Activated T-helper 2 cell treated with anti-CD3 and anti-CD28 coated beads, Interferon-gamma antibody, Interleukin-2, Interleukin-4, amounts not matched to agents 10 μg/mL and 5 μg/mL and 100 μg/mL, durations not matched to agents 14 hours and 24 hours and 36 hours (primary cell): ENCODE results near the gene DEK. TPM values are rescaled to one million over a fixed set of nuclear protein-coding genes. Genes with fewer than 3 reads are reported as not detected.
"Not testable (repeated sequence)": the region's sequence is repeated elsewhere in the genome, so short reads cannot be mapped to it uniquely, and the experiment has no call there.

Experiments
- DNase-seq: peaks from one replicate; pipeline ENCODE4 v3.0.0; 2021; ENCODE audit warnings: low spot score
- H3K27ac Mint-ChIP-seq: one replicate; pipeline ENCODE4 v1.8.0; 2021; ENCODE audit warnings: mixed read lengths
- H3K27me3 Mint-ChIP-seq: one replicate; pipeline ENCODE4 v1.8.0; 2021; ENCODE audit warnings: low read depth, mixed read lengths
- H3K36me3 Mint-ChIP-seq: one replicate; pipeline ENCODE4 v1.8.0; 2021; ENCODE audit warnings: low read depth, mixed read lengths
- H3K4me1 Mint-ChIP-seq: one replicate; pipeline ENCODE4 v1.8.0; 2021; ENCODE audit warnings: low read depth, mixed read lengths
- H3K4me3 Mint-ChIP-seq: one replicate; pipeline ENCODE4 v1.8.0; 2021; ENCODE audit warnings: low read depth, mild to moderate bottlenecking, moderate library complexity, mixed read lengths
- H3K9me3 Mint-ChIP-seq: one replicate; pipeline ENCODE4 v1.8.0; 2021; ENCODE audit warnings: mixed read lengths
- intact Hi-C: fragments of 100-400 bp; cut with micrococcal nuclease; formaldehyde crosslinking; loops from one replicate; pipeline ENCODE4 v1.15.1; 2023
- total RNA-seq: library from RNA; stranded (reverse); gene quantifications from 2 replicates; pipeline ENCODE4 v1.2.3, GENCODE V29; 2022

The DEK gene
- total RNA-seq, 1 donor from 2014 or later, result 198 TPM

DNA sequence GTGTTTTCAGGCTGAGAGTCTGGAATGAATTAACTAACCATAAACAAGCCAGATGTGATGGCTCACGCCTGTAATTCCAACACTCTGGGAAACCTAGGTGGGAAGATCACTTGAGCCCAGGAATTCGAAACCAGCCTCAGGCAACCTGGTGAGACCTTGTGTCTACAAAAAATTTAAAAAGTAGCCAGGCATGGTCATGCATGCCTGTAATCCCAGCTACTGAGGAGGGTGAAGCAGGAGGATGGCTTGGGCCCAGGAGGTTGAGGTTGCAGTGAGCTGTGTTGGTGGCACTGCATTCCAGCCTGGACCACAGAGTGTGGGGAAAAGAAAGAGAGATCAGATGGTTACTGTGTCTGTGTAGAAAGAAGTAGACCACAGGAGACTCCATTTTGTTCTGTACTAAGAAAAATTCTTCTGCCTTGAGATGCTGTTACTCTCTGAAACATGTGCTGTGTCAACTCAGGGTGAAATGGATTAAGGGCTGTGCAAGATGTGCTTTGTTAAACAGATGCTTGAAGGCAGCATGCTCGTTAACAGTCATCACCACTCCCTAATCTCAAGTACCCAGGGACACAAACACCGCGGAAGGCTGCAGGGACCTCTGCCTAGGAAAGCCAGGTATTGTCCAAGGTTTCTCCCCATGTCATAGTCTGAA lies 37.8 kb downstream of the DEK start:
- intact Hi-C loops, H3K27ac Mint-ChIP-seq, DNase-seq, H3K4me3 Mint-ChIP-seq, H3K27me3 Mint-ChIP-seq, H3K4me1 Mint-ChIP-seq: not testable (repeated sequence)
- Mint-ChIP-seq H3K36me3 (peaks cover 77% of the 10 kb centered on the region), H3K9me3 (peaks cover 19% of the 10 kb centered on the region)

DNA sequence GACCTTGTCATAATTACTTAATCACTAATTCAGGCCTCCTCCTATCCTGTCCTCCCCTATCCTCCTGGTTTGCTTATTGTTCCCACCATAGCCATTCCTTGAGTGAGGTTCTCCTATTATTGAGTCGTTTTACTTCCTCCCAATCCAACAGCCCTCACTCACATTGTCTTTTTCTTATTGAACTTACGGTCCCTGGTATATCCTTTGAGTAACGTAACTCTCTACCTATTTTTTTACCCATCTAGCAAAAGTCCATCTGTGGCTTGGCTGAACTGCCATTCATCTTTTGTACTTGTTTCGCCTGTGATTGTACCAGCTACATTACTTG lies 43.1 kb downstream of the DEK start:
- intact Hi-C loops, result no loop called here
- H3K27me3 Mint-ChIP-seq, result no peaks in the 10 kb centered on the region
- no peak overlapping the region for H3K27ac Mint-ChIP-seq
- H3K4me1 Mint-ChIP-seq, result peaks cover 4% of the 10 kb centered on the region
- H3K9me3 Mint-ChIP-seq, result no peaks in the 10 kb centered on the region
- H3K36me3 Mint-ChIP-seq, result peaks cover 47% of the 10 kb centered on the region
- DNase-seq, result no peak
- H3K4me3 Mint-ChIP-seq, result no peak overlapping the region

DNA sequence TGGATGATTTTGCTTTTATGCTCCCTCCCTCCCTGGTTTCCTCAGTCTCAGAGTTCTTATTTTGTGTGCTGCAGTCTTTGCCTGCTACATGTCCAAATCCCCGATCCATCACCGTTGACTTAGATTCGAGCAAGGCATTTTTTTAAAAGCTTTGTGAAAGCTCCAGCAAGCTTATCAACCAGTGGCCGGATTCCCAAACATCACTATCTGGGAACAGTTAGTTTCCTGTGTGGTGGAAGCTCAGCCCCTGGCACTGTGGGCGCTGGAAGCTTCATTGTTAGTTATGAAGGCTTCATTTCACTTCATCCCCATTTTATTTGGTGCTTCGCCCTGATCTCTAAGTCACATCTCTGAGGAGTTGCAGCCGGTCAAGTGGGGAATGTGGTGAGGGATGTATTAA lies 44.7 kb downstream of the DEK start:
- Mint-ChIP-seq H3K4me3 (no peak overlapping the region), H3K27ac (no peak overlapping the region), H3K36me3 (peaks cover 40% of the 10 kb centered on the region), H3K27me3 (no peaks in the 10 kb centered on the region), H3K9me3 (no peaks in the 10 kb centered on the region), H3K4me1 (peaks cover 2% of the 10 kb centered on the region)
- intact Hi-C loops, result loop anchor here (10.0 kb wide), 1 partner anchor 65 kb away; the partner anchor contains the start of genes KDM1B and TPMT
- no peak for DNase-seq

DNA sequence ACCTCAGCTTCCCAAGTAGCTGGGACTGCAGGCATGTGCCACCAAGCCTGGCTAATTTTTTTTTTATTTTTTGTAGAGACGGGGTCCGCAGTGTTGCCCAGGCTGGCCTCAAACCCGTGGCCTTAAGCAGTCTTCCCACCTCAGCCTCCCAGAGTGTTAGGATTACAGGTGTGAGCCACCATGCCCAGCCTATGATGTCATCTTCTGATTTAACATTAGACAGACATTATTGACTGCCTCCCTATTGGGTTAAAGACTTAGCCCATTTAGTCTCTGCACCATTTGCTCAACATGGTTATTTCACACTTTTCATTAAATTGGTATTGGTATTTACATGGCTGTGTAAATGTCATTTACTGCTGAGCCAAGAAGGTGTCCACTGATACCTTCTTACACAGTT lies 46.1 kb downstream of the DEK start:
- Mint-ChIP-seq H3K4me3 (no peak overlapping the region), H3K27ac (no peak overlapping the region), H3K36me3 (peaks cover 36% of the 10 kb centered on the region), H3K4me1 (peaks cover 9% of the 10 kb centered on the region), H3K9me3 (no peaks in the 10 kb centered on the region), H3K27me3 (no peaks in the 10 kb centered on the region)
- intact Hi-C loops, result loop anchor here (10.0 kb wide), 1 partner anchor 63 kb away; the partner anchor contains the start of genes KDM1B and TPMT
- no peak for DNase-seq

DNA sequence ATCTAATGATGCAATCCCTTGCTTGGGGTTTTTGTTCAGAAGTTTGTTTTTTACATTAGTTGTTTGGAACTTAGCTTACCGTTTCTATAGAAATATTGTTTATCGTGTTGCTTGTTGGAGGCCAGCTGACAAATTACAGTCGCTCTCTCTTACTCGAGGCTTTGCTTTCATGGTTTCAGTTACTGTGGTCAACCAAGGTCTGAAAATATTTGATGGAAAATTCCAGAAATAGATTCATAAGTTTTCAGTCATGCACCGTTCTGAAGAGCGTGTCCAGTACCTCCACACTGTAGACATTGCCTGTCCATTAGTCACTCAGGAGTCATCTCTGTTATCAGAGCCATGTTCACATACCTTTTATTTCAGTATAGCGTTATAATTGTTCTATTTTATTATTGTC lies 47.9 kb downstream of the DEK start:
- Mint-ChIP-seq H3K4me1 (peaks cover 18% of the 10 kb centered on the region), H3K9me3 (no peaks in the 10 kb centered on the region), H3K27ac (no peak overlapping the region), H3K27me3 (no peaks in the 10 kb centered on the region), H3K36me3 (peaks cover 32% of the 10 kb centered on the region), H3K4me3 (no peak overlapping the region)
- no peak for DNase-seq
- intact Hi-C loops, result loop anchor here (10.0 kb wide), 1 partner anchor 62 kb away; the partner anchor contains the start of genes KDM1B and TPMT

DNA sequence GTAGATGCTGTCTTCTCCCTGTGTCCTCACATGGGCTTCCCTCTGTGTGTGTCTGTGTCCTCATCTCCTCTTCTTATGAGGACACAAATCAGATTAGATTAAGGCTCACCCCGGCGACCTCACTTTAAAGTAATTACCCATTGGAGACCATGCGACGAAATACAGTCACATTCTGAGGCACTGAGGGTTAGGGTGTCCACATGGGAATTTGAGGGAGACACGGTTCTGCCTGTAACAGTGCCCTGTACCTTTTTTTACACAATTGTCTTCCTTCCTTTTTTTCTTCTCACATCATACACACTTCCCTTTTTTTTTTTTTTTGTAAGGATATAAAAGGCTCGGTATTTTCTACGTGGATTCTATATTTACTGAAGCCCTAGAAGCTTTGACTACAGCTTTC lies 48.9 kb downstream of the DEK start:
- peaks cover 28% of the 10 kb centered on the region for H3K36me3 Mint-ChIP-seq
- DNase-seq, result no peak
- H3K27ac Mint-ChIP-seq, result no peak overlapping the region
- H3K4me3 Mint-ChIP-seq, result no peak overlapping the region
- H3K27me3 Mint-ChIP-seq, result no peaks in the 10 kb centered on the region
- intact Hi-C loops, result loop anchor here (10.0 kb wide), 1 partner anchor 61 kb away; the partner anchor contains the start of genes KDM1B and TPMT
- peaks cover 22% of the 10 kb centered on the region for H3K4me1 Mint-ChIP-seq
- H3K9me3 Mint-ChIP-seq, result no peaks in the 10 kb centered on the region

DNA sequence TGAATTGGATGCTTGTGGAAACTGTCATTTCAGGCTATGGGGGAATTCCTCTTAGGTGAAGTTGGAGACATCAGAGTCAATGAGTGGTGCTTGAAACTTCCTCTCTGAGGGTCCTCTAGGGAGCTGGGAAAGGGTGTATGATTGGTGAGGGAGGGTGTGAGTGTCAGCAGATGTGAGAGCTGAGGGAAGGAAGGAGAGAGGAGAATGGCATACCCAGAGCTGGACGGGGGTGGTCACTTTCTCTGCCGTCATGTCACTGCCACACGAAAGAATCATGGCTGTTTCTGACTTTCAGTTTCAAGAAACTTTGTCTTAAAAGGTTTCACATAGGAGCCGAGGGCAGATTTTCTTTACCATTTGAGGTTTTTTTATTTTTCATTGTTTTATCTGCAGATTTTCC lies 50.3 kb downstream of the DEK start:
- peak overlapping the region; percentile 17 for H3K27ac Mint-ChIP-seq
- no peak for DNase-seq
- peaks cover 22% of the 10 kb centered on the region for H3K4me1 Mint-ChIP-seq
- peaks cover 25% of the 10 kb centered on the region for H3K36me3 Mint-ChIP-seq
- no peaks in the 10 kb centered on the region for H3K27me3 Mint-ChIP-seq
- H3K4me3 Mint-ChIP-seq, result no peak overlapping the region
- intact Hi-C loops, result loop anchor here (10.0 kb wide), 1 partner anchor 59 kb away; the partner anchor contains the start of genes KDM1B and TPMT
- no peaks in the 10 kb centered on the region for H3K9me3 Mint-ChIP-seq

DNA sequence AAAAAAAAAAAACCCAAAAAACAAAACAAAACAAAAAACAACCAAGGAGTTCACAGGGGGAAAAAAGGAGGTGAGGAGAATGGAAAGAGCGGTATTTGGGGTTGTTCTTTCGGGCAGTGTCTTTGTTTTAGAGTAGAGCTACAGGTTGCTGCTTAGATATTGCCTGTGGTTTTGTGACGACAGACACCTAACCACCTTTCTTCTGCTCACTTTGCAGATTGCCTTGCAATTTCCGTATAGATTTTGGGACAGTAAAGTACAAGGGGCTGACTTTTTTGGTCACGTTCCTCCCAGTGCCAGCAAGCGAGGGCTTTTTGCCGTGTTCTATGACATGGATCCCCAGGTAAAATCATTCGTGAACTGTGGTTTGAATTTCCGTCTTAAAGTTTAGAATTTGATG lies 50.9 kb downstream of the DEK start:
- intact Hi-C loops, result loop anchor here (10.0 kb wide), 1 partner anchor 59 kb away; the partner anchor contains the start of genes KDM1B and TPMT
- peaks cover 22% of the 10 kb centered on the region for H3K36me3 Mint-ChIP-seq
- H3K27ac Mint-ChIP-seq, result no peak overlapping the region
- peaks cover 22% of the 10 kb centered on the region for H3K4me1 Mint-ChIP-seq
- H3K4me3 Mint-ChIP-seq, result no peak overlapping the region
- DNase-seq, result no peak
- H3K9me3 Mint-ChIP-seq, result no peaks in the 10 kb centered on the region
- no peaks in the 10 kb centered on the region for H3K27me3 Mint-ChIP-seq

DNA sequence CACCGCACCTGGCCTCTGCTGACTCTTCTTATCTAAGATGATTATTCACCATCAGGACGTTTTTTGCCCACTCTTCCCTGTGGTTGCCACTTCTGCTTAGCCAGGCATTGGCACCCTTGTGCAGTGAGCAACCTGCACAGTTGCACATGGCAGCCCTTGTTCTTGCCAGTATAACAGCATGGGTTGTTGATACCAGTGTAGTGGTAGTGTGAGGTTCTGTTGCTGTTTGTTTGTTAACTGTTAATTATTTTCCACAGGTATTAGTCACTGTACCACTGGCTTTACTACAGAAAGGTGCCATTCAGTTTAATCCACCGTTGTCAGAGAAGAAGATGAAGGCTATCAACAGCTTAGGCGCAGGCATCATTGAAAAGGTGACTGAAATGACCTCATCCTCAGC lies 52.1 kb downstream of the DEK start:
- DNase-seq, result no peak
- Mint-ChIP-seq H3K27me3 (no peaks in the 10 kb centered on the region), H3K4me3 (no peak overlapping the region), H3K4me1 (peaks cover 22% of the 10 kb centered on the region), H3K36me3 (peaks cover 21% of the 10 kb centered on the region), H3K27ac (no peak overlapping the region), H3K9me3 (no peaks in the 10 kb centered on the region)
- intact Hi-C loops, result loop anchor here (10.0 kb wide), 1 partner anchor 57 kb away; the partner anchor contains the start of genes KDM1B and TPMT

DNA sequence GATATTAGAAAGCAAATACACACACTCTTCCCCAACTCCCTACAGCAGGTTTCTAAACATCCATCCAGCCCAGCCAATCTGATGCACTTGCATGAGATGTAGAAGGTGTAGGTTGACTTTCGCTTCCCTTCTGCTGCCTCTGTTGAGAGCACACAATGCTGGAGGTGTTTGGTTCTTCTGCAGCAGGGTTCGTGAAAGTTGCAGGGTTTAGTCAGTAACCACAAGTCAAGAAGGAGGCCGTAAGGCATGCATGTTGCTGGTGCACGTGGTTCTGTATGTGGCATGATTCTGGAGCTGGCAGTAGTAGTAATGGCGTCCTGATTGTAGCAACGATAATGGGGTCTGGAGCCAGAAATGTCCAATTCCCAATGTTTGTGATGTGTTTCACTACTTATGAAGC lies 53.0 kb downstream of the DEK start:
- H3K4me3 Mint-ChIP-seq, result no peak overlapping the region
- DNase-seq, result peak; percentile 11

DNA sequence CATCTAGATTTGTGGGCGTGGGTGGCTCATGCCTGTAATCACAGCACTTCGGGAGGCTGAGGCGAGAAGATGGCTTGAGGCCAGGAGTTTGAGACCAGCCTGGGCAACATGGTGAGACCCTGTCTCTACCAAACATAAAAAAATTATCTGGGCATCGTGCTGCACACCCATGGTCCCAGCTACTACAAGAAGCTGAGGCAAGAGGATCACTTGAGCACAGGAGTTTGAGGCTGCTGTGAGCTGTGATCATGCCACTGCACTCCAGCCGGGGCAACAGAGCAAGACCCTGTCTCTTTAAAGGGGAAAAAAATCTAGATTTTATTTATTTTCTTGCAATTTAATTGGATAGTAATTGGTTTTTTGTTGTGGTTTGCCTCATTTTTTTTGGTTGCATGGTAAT lies 53.6 kb downstream of the DEK start:
- no peak overlapping the region for H3K4me3 Mint-ChIP-seq
- intact Hi-C loops, result loop anchor here (10.0 kb wide), 1 partner anchor 56 kb away; the partner anchor contains the start of genes KDM1B and TPMT
- peaks cover 11% of the 10 kb centered on the region for H3K36me3 Mint-ChIP-seq
- peaks cover 20% of the 10 kb centered on the region for H3K4me1 Mint-ChIP-seq
- no peaks in the 10 kb centered on the region for H3K27me3 Mint-ChIP-seq
- no peaks in the 10 kb centered on the region for H3K9me3 Mint-ChIP-seq
- DNase-seq, result no peak
- no peak overlapping the region for H3K27ac Mint-ChIP-seq

More for the DNA sequence above, 53.0 kb downstream of the DEK start:
- Mint-ChIP-seq H3K36me3 (peaks cover 14% of the 10 kb centered on the region), H3K4me1 (peaks cover 20% of the 10 kb centered on the region), H3K27ac (peak overlapping the region; percentile 2), H3K27me3 (no peaks in the 10 kb centered on the region), H3K9me3 (no peaks in the 10 kb centered on the region)
- intact Hi-C loops, result loop anchor here (10.0 kb wide), 1 partner anchor 57 kb away; the partner anchor contains the start of genes KDM1B and TPMT

DNA sequence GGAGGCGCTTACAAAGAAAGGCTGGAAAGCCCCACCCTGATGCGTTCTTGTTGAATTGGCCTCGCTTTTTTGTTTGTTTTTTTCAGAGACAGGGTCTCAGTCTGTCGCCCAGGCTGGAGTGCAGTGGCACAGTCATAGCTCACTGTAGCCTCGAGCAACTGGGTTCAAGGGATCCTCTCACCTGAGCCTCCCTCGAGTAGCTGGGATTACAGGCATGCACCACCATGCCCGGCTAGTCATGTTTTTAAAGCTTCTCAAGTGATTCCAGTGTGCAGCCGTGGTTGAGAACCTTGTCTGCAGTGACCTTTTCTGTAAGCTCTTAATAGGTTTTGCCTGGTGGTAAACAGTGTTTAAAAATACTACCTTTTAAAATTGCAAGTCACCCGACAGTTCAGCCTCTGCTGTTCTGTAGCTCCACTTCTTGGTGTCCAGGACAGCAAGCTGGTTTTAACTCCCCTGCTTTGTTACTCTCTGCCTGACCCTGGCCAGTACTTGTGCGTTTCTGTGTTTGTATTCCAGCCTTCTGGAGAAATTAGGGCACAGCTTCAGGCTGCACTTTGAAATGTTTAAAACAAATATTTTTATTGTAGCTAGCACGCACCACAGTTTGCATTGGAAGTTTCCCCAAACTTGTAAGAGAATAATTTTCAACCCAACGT lies 54.7 kb downstream of the DEK start:
- Mint-ChIP-seq H3K9me3 (no peaks in the 10 kb centered on the region), H3K36me3 (peaks cover 11% of the 10 kb centered on the region), H3K27me3 (no peaks in the 10 kb centered on the region), H3K4me1 (peaks cover 20% of the 10 kb centered on the region), H3K27ac (no peak overlapping the region), H3K4me3 (no peak overlapping the region)
- intact Hi-C loops, result loop anchor here (10.0 kb wide), 1 partner anchor 55 kb away; the partner anchor contains the start of genes KDM1B and TPMT
- no peak for DNase-seq

DNA sequence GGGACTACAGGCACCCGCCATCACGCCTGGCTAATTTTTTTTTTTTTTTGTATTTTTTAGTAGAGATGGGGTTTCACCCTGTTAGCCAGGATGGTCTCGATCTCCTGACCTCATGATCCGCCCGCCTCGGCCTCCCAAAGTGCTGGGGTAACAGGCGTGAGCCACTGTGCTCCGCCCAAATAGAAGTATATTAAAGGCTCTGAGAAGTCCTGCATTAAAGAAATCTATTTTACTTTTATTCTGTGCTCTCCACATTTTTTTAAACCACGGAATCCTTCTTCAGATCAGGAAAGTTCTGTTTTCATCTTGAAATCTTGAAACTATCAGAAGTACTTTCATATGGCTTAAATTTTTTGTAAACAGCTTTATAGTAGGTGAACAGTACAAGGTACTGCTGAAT lies 55.6 kb downstream of the DEK start:
- H3K36me3 Mint-ChIP-seq, H3K27ac Mint-ChIP-seq, H3K4me3 Mint-ChIP-seq, H3K27me3 Mint-ChIP-seq, DNase-seq, H3K9me3 Mint-ChIP-seq, intact Hi-C loops: not testable (repeated sequence)
- peaks cover 14% of the 10 kb centered on the region for H3K4me1 Mint-ChIP-seq
